Activated CD4-positive, alpha-beta T cell treated with anti-CD3 and anti-CD28 coated beads, Interleukin-2, amount 10 ng/mL, durations not matched to agents 7 days and 5 days (primary cell): ENCODE data around the gene PRR23E. TPM values are rescaled to one million over a fixed set of nuclear protein-coding genes. Genes with fewer than 3 reads are reported as not detected.

ENCODE experiments used
- CTCF ChIA-PET: fragments of 350-600 bp; sonication (Branson Sonifier 250); formaldehyde crosslinking; loops from one replicate; lab custom pipeline; 2021; ENCODE audit warnings: antibody characterized with exemption; lab: Charles Lee
- POLR2A ChIA-PET: fragments of 350-600 bp; sonication (Branson Sonifier 250); formaldehyde crosslinking; loops from one replicate; lab custom pipeline; 2021; ENCODE audit warnings: antibody characterized with exemption; lab: Charles Lee
- DNase-seq: peaks from one replicate; pipeline ENCODE4 v3.0.0-alpha.2; 2020
- H3K27ac Mint-ChIP-seq: one replicate; pipeline ENCODE4 v1.8.0; 2021; ENCODE audit warnings: mild to moderate bottlenecking, moderate library complexity, mixed read lengths
- H3K27me3 Mint-ChIP-seq: one replicate; pipeline ENCODE4 v1.8.0; 2021; ENCODE audit warnings: mixed read lengths
- H3K36me3 Mint-ChIP-seq: one replicate; pipeline ENCODE4 v1.8.0; 2021; ENCODE audit warnings: low read depth, mixed read lengths
- H3K4me1 Mint-ChIP-seq: one replicate; pipeline ENCODE4 v1.8.0; 2021; ENCODE audit warnings: mixed read lengths
- H3K4me3 Mint-ChIP-seq: one replicate; pipeline ENCODE4 v1.8.0; 2021; ENCODE audit warnings: mild to moderate bottlenecking, moderate library complexity, mixed read lengths
- H3K9me3 Mint-ChIP-seq: one replicate; pipeline ENCODE4 v1.8.0; 2021; ENCODE audit warnings: mixed read lengths
- total RNA-seq, 2 experiments: library from RNA; stranded (reverse); gene quantifications; one replicate each; pipeline ENCODE4 v1.2.3, GENCODE V29; 2021

Gene PRR23E
- total RNA-seq, 2 experiments from 2014 or later: not detected

DNA sequence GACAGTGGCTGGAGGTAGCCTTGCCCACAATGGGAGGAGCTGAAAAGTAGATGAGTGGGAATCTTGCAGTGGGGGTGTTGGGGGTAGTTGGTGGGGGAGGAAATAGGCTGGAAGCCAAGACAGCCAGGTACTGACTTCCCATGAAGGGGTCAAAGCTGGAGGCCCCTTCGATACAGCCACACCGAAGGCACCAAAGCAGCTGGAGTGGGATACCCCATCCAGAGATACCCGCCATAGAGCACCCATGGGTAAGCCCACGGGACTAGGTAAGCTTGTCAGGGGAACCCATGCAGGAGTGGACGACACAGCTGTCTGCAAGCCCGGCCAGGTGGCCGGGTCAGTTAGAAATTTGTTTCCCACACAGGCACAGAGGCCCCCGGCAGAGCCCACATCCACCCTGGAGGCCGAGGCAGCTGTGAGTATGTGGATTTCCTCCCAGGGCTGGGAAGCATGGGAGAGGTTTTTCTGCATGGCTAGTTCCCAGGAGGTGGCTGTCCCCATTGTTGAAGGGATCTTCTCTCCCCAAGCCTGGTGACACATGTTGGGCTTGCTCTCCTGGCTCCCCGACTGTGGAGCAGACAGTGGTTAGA lies 28.6 kb downstream of the PRR23E start:
- no peak for DNase-seq
- Mint-ChIP-seq H3K27ac (no peak overlapping the region), H3K4me1 (peaks cover 9% of the 10 kb centered on the region), H3K36me3 (no peaks in the 10 kb centered on the region), H3K27me3 (peaks cover 2% of the 10 kb centered on the region), H3K4me3 (no peak overlapping the region), H3K9me3 (peaks cover 10% of the 10 kb centered on the region)
- CTCF ChIA-PET: no interaction called here
- POLR2A ChIA-PET: no interaction called here

DNA sequence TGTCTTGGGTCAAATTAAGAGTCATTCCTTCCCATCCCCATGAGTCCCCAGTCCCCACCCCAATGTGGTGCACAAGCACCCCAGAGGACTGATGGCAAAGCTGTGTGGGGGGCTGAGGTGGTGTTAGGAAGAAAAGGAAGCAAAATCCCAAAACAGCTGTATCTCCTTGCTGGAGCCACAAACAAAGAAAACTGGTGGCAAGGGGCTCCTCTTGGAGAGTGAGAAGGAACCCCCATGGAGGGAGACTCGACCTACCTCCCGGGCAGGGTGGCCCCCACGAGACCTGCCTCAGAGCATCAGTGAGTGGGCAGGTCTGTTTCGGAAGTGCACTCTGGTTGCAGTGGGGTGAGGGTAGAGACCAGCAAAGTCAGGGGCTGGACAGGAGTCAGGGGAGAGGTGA lies 29.2 kb downstream of the PRR23E start:
- ChIA-PET CTCF (interaction anchor here (0.5 kb wide), 1 partner anchor 350 kb away, joined by 3 read pairs; no protein-coding TSS in a partner anchor), POLR2A (no interaction called here)
- Mint-ChIP-seq H3K9me3 (peaks cover 10% of the 10 kb centered on the region), H3K27ac (no peak overlapping the region), H3K27me3 (peaks cover 2% of the 10 kb centered on the region), H3K36me3 (no peaks in the 10 kb centered on the region), H3K4me3 (no peak overlapping the region), H3K4me1 (peaks cover 9% of the 10 kb centered on the region)
- DNase-seq: no peak

GRCh38 chr3:127222664-127223063 lies 29.7 kb downstream of the PRR23E start:
- Mint-ChIP-seq H3K4me3 (no peak overlapping the region), H3K36me3 (no peaks in the 10 kb centered on the region), H3K27me3 (peaks cover 2% of the 10 kb centered on the region), H3K9me3 (peaks cover 10% of the 10 kb centered on the region), H3K27ac (no peak overlapping the region), H3K4me1 (peaks cover 9% of the 10 kb centered on the region)
- ChIA-PET CTCF (interaction anchor here (0.5 kb wide), 1 partner anchor 351 kb away, joined by 3 read pairs; no protein-coding TSS in a partner anchor), POLR2A (no interaction called here)
- no peak for DNase-seq

- H3K4me1 Mint-ChIP-seq: peaks cover 9% of the 10 kb centered on the region
- H3K27me3 Mint-ChIP-seq: peaks cover 2% of the 10 kb centered on the region
- H3K27ac Mint-ChIP-seq: no peak overlapping the region
- CTCF ChIA-PET: no interaction called here
- no peak overlapping the region for H3K4me3 Mint-ChIP-seq
- no peaks in the 10 kb centered on the region for H3K36me3 Mint-ChIP-seq
- peaks cover 10% of the 10 kb centered on the region for H3K9me3 Mint-ChIP-seq
- no peak for DNase-seq
- POLR2A ChIA-PET: no interaction called here
Observed at GRCh38 chr3:127224118-127224517, 31.2 kb downstream of the PRR23E start.

- Mint-ChIP-seq H3K27ac (no peak overlapping the region), H3K36me3 (no peaks in the 10 kb centered on the region), H3K27me3 (peaks cover 2% of the 10 kb centered on the region), H3K4me3 (no peak overlapping the region), H3K4me1 (peaks cover 9% of the 10 kb centered on the region), H3K9me3 (peaks cover 15% of the 10 kb centered on the region)
- CTCF ChIA-PET: interaction anchor here (1.0 kb wide), 1 partner anchor 105 kb away, joined by 3 read pairs; no protein-coding TSS in a partner anchor
- no peak for DNase-seq
- POLR2A ChIA-PET: no interaction called here
Observed at GRCh38 chr3:127226457-127226856, 33.5 kb downstream of the PRR23E start.

DNA sequence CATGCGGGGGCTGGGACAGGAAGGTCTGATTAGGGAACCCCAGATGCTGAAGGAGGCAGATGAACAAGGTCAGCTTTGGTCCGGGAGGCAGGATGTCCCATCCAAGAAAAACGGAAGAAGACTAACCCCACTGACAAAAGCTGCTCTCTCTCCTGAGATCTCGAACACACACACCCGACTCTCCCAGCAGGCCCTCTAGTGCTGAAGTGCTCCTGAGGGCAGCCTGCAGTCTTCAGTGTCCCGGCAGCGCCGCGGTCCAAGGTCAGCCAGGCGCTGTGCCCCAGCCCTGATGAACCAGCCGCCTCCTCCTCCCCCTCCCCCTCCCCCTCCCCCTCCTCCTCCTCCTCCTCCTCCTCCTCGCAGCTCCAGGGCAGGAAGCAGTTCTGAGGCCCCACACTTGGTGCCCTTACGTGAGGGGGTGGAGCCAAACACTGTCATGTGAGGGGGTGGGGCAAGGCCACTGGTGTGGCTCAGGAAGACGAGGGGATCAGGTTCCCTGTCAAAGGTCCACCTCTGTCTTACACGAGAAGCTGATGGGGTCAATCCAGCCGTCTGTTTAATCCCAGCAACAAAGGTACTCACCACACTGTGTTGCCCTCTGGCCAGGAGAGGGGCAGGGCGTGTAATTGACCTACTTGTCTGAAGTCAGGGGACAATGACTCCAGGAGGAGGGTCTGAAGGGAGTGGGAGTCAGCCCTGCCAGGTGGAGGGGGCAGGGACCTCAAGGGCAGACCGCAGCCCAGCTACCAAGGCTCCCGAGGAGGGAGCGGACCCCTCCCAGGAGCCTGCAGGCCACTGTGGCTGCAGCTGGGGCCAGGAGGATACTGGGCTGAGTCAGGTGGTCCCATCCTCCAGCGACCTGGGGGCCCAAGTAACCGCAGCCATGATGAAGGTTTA lies 34.3 kb downstream of the PRR23E start:
- no peak for DNase-seq
- Mint-ChIP-seq H3K36me3 (no peaks in the 10 kb centered on the region), H3K27ac (no peak overlapping the region), H3K4me1 (peaks cover 9% of the 10 kb centered on the region), H3K27me3 (peaks cover 2% of the 10 kb centered on the region), H3K4me3 (no peak overlapping the region), H3K9me3 (peaks cover 15% of the 10 kb centered on the region)
- ChIA-PET CTCF (interaction anchor here (1.0 kb wide), 1 partner anchor 104 kb away, joined by 3 read pairs; no protein-coding TSS in a partner anchor), POLR2A (interaction anchor here (0.6 kb wide), 1 partner anchor 28 kb away, joined by 4 read pairs; no protein-coding TSS in a partner anchor)

DNA sequence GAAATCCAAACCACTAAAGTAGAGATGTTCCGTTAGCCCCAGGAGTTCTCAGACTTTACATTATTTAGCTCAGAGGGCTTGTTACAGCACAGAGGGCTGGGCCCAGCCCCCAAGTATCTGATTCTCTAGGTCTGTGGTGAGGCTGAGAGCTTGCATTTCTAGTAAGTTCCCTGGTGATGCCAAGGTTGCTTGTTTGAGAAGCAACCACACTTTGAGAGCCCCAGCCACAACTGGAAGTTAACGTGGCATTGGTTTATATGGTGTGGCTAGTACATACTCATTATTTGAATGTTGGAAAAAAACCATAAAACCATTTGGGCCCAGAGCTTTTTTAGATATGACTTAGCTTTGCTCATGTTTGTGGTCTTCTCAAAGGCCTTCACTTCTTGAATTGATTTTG lies 35.9 kb downstream of the PRR23E start:
- Mint-ChIP-seq H3K27me3 (peaks cover 2% of the 10 kb centered on the region), H3K9me3 (peaks cover 15% of the 10 kb centered on the region), H3K4me3 (no peak overlapping the region), H3K27ac (no peak overlapping the region), H3K4me1 (peaks cover 7% of the 10 kb centered on the region), H3K36me3 (no peaks in the 10 kb centered on the region)
- DNase-seq: no peak
- ChIA-PET POLR2A (no interaction called here), CTCF (interaction anchor here (1.3 kb wide), 1 partner anchor 31 kb away, joined by 3 read pairs; no protein-coding TSS in a partner anchor)

GRCh38 chr3:127233371-127233770 lies 40.4 kb downstream of the PRR23E start:
- peaks cover 2% of the 10 kb centered on the region for H3K27me3 Mint-ChIP-seq
- ChIA-PET CTCF (no interaction called here), POLR2A (no interaction called here)
- no peak overlapping the region for H3K27ac Mint-ChIP-seq
- DNase-seq: peak; percentile 12
- H3K4me3 Mint-ChIP-seq: no peak overlapping the region
- H3K9me3 Mint-ChIP-seq: peaks cover 5% of the 10 kb centered on the region
- no peaks in the 10 kb centered on the region for H3K4me1 Mint-ChIP-seq
- H3K36me3 Mint-ChIP-seq: no peaks in the 10 kb centered on the region

- no peak overlapping the region for H3K27ac Mint-ChIP-seq
- DNase-seq: no peak
- POLR2A ChIA-PET: no interaction called here
- H3K36me3 Mint-ChIP-seq: no peaks in the 10 kb centered on the region
- H3K4me3 Mint-ChIP-seq: no peak overlapping the region
- H3K9me3 Mint-ChIP-seq: peaks cover 5% of the 10 kb centered on the region
- CTCF ChIA-PET: no interaction called here
- no peaks in the 10 kb centered on the region for H3K4me1 Mint-ChIP-seq
- peaks cover 4% of the 10 kb centered on the region for H3K27me3 Mint-ChIP-seq
Observed at GRCh38 chr3:127234778-127235177, 41.8 kb downstream of the PRR23E start.

- Mint-ChIP-seq H3K36me3 (no peaks in the 10 kb centered on the region), H3K4me1 (no peaks in the 10 kb centered on the region), H3K27ac (no peak overlapping the region), H3K9me3 (peaks cover 5% of the 10 kb centered on the region), H3K4me3 (no peak overlapping the region), H3K27me3 (peaks cover 7% of the 10 kb centered on the region)
- ChIA-PET CTCF (no interaction called here), POLR2A (no interaction called here)
- DNase-seq: no peak
Observed at GRCh38 chr3:127235706-127236105, 42.8 kb downstream of the PRR23E start.

- H3K27ac Mint-ChIP-seq: no peak overlapping the region
- peaks cover 12% of the 10 kb centered on the region for H3K9me3 Mint-ChIP-seq
- peaks cover 12% of the 10 kb centered on the region for H3K27me3 Mint-ChIP-seq
- H3K36me3 Mint-ChIP-seq: no peaks in the 10 kb centered on the region
- H3K4me1 Mint-ChIP-seq: no peaks in the 10 kb centered on the region
- H3K4me3 Mint-ChIP-seq: no peak overlapping the region
- POLR2A ChIA-PET: no interaction called here
- DNase-seq: no peak
- CTCF ChIA-PET: no interaction called here
Observed at GRCh38 chr3:127237835-127238234, 44.9 kb downstream of the PRR23E start.

DNA sequence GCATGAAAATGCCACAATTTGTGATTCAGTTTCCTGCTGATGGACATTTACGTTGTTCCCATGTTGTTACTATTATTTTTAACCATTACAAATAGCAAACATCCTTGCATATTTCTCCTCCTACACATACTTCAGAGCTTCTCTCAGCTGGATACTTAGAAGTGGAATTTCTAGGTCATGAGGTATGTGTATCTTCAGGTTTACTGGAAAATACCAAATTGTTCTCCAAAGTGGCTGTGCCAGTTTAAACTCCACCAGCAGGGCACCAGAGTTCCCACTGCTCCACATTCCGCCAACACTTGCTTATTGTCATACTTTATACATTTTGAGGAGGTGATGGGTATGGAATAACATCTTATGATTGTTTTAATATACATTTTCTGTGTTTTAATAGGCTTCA lies 45.7 kb downstream of the PRR23E start:
- DNase-seq: no peak
- ChIA-PET POLR2A (no interaction called here), CTCF (no interaction called here)
- peaks cover 12% of the 10 kb centered on the region for H3K27me3 Mint-ChIP-seq
- H3K27ac Mint-ChIP-seq: no peak overlapping the region
- H3K4me3 Mint-ChIP-seq: no peak overlapping the region
- no peaks in the 10 kb centered on the region for H3K4me1 Mint-ChIP-seq
- peaks cover 14% of the 10 kb centered on the region for H3K9me3 Mint-ChIP-seq
- H3K36me3 Mint-ChIP-seq: no peaks in the 10 kb centered on the region

GRCh38 chr3:127247292-127247691 lies 54.4 kb downstream of the PRR23E start:
- ChIA-PET CTCF (no interaction called here), POLR2A (no interaction called here)
- no peak overlapping the region for H3K27ac Mint-ChIP-seq
- no peaks in the 10 kb centered on the region for H3K36me3 Mint-ChIP-seq
- peaks cover 53% of the 10 kb centered on the region for H3K9me3 Mint-ChIP-seq
- no peaks in the 10 kb centered on the region for H3K4me1 Mint-ChIP-seq
- peaks cover 1% of the 10 kb centered on the region for H3K27me3 Mint-ChIP-seq
- H3K4me3 Mint-ChIP-seq: no peak overlapping the region
- no peak for DNase-seq
